HepG2 (cell line): ENCODE measurements around the gene BAHD1. TPM values are rescaled to one million over a fixed set of nuclear protein-coding genes. Genes with fewer than 3 reads are reported as not detected.
A peak's percentile ranks its signal among the peaks of the same experiment; 100 is the strongest.

Source experiments
- ARID2 ChIP-seq: sonication (generic); formaldehyde crosslinking; IDR thresholded peaks from 2 replicates; pipeline ENCODE4 v1.8.1; 2022; ENCODE audit warnings: mild to moderate bottlenecking, missing genetic modification reagents, borderline replicate concordance
- BRCA1 ChIP-seq: sonication (generic); formaldehyde crosslinking; IDR thresholded peaks from 2 replicates; pipeline ENCODE4 v1.4.0; 2020; ENCODE audit warnings: missing genetic modification reagents
- FOXK1 ChIP-seq: sonication (generic); formaldehyde crosslinking; IDR thresholded peaks from 2 replicates; pipeline ENCODE4 v1.4.0; 2020; ENCODE audit warnings: low read depth, missing genetic modification reagents, borderline replicate concordance
- HCFC1 ChIP-seq: fragments of 150-350 bp; IDR thresholded peaks from 2 replicates; pipeline ENCODE4 v1.6.1; 2014; ENCODE audit warnings: low read depth, low read length
- HMGXB3 ChIP-seq: sonication (generic); formaldehyde crosslinking; IDR thresholded peaks from 2 replicates; pipeline ENCODE4 v1.4.0; 2020; ENCODE audit warnings: missing genetic modification reagents, borderline replicate concordance
- HNRNPK ChIP-seq: fragments of 200-400 bp; formaldehyde crosslinking; IDR thresholded peaks from 2 replicates; pipeline ENCODE4 v1.6.1; 2018; ENCODE audit warnings: low read length, low read depth, moderate library complexity, mild to moderate bottlenecking; ENCODE audit not compliant: poor library complexity, severe bottlenecking
- KLF11 ChIP-seq: IDR thresholded peaks from 2 replicates; pipeline ENCODE4 v1.6.1; 2016; ENCODE audit warnings: missing compliant biosample characterization
- MBNL3 ChIP-seq: fragments of 250-450 bp; sonication (Bioruptor Pico); conservative IDR thresholded peaks from 2 replicates; pipeline ENCODE4 v1.8.0; 2022; ENCODE audit warnings: mild to moderate bottlenecking, inconsistent platforms
- NFIB ChIP-seq: sonication (generic); formaldehyde crosslinking; IDR thresholded peaks from 2 replicates; pipeline ENCODE4 v1.9.0; 2021; ENCODE audit warnings: missing genetic modification reagents, mild to moderate bottlenecking, borderline replicate concordance
- NPAS2 ChIP-seq: sonication (generic); formaldehyde crosslinking; IDR thresholded peaks from 2 replicates; pipeline ENCODE4 v1.8.0; 2022; ENCODE audit warnings: mild to moderate bottlenecking, missing genetic modification reagents, borderline replicate concordance
- PATZ1 ChIP-seq: sonication (generic); formaldehyde crosslinking; IDR thresholded peaks from 2 replicates; pipeline ENCODE4 v1.4.0; 2020; ENCODE audit warnings: missing genetic modification reagents
- SIX4 ChIP-seq: sonication (generic); formaldehyde crosslinking; IDR thresholded peaks from 2 replicates; pipeline ENCODE4 v1.4.0; 2020; ENCODE audit warnings: missing genetic modification reagents
- TBX2 ChIP-seq: sonication (generic); formaldehyde crosslinking; IDR thresholded peaks from 2 replicates; pipeline ENCODE4 v1.5.0; 2020; ENCODE audit warnings: missing genetic modification reagents, mild to moderate bottlenecking, borderline replicate concordance
- TEF ChIP-seq: sonication (generic); formaldehyde crosslinking; IDR thresholded peaks from 2 replicates; pipeline ENCODE4 v1.5.0; 2020; ENCODE audit warnings: missing genetic modification reagents
- ZNF143 ChIP-seq: sonication (generic); formaldehyde crosslinking; IDR thresholded peaks from 2 replicates; pipeline ENCODE4 v1.4.0; 2020; ENCODE audit warnings: missing genetic modification reagents
- ZNF296 ChIP-seq: sonication (generic); formaldehyde crosslinking; conservative IDR thresholded peaks from 2 replicates; pipeline ENCODE4 v1.5.0; 2020; ENCODE audit warnings: mild to moderate bottlenecking, missing genetic modification reagents
- ZNF576 ChIP-seq: sonication (generic); formaldehyde crosslinking; IDR thresholded peaks from 2 replicates; pipeline ENCODE4 v1.4.0; 2020; ENCODE audit warnings: mild to moderate bottlenecking, missing genetic modification reagents
- ZNF639 ChIP-seq: conservative IDR thresholded peaks from 2 replicates; pipeline ENCODE4 v1.6.1; 2018; ENCODE audit warnings: missing genetic modification reagents
- ZNF850 ChIP-seq: sonication (generic); formaldehyde crosslinking; conservative IDR thresholded peaks from 2 replicates; pipeline ENCODE4 v1.9.0; 2021; ENCODE audit warnings: mild to moderate bottlenecking, missing genetic modification reagents
- polyA plus RNA-seq, 8 experiments: library from polyadenylated mRNA; depleted of rRNA in 3 of 8; stranded (reverse) in 7 of 8; unstranded in 1 of 8; fragments of >200 nt; fragmentation: Illumina TruSeq in 4 of 8; extraction: Trizol in 4 of 8; gene quantifications; 2 replicates each; pipeline versions ENCODE4 v1.2.1 to v1.2.3, GENCODE V29; 2011 to 2016; ENCODE audit warnings: low read depth in 4 of 8, missing spikeins in 1 of 8, mixed read lengths in 1 of 8; ENCODE audit not compliant: insufficient read depth in 1 of 8
- total RNA-seq, 5 experiments: library from RNA; depleted of rRNA; stranded (reverse); fragments of >200 nt; fragmentation: Illumina TruSeq; extraction: Trizol; gene quantifications; 2 replicates each; pipeline ENCODE4 v1.2.3, GENCODE V29; 2016; ENCODE audit warnings: low read depth in 1 of 5

Gene BAHD1
- total and polyA plus RNA-seq, 2 of the 13 experiments (the other 11 are each of a cell fraction or from before 2014, with no cell fraction given): 3.3 to 8.7 TPM

GRCh38 chr15:40511472-40512133, 70.8 kb downstream of the BAHD1 start (continued):
- TF ChIP-seq ZNF639 (CRISPR knock-in tag): peak; percentile 82; the same call in 1 of the 2 replicates
- TF ChIP-seq NPAS2 (CRISPR knock-in tag): no peak
- no peak for TF ChIP-seq NFIB
- no peak for TF ChIP-seq ZNF143 (CRISPR knock-in tag)
- TF ChIP-seq ZNF850 (CRISPR knock-in tag): no peak
- TF ChIP-seq ARID2 (CRISPR knock-in tag): 0 out of 2 replicates have a peak, but pooled peaks have one; percentile 75
- peak; percentile 94 for TF ChIP-seq PATZ1 (CRISPR knock-in tag)
- TF ChIP-seq HMGXB3 (CRISPR knock-in tag): no peak
- TF ChIP-seq HNRNPK: peak; percentile 52
- no peak for TF ChIP-seq BRCA1 (CRISPR knock-in tag)
- TF ChIP-seq SIX4 (CRISPR knock-in tag): no peak
- TF ChIP-seq TEF: no peak
- TF ChIP-seq KLF11 (CRISPR knock-in tag): no peak
- TF ChIP-seq HCFC1: no peak
- TF ChIP-seq TBX2 (CRISPR knock-in tag): peak; percentile 78; the same call in 1 of the 2 replicates
- 0 out of 2 replicates have a peak, but pooled peaks have one; percentile 19 for TF ChIP-seq ZNF296 (CRISPR knock-in tag)
- TF ChIP-seq ZNF576 (CRISPR knock-in tag): no peak
- no peak for TF ChIP-seq MBNL3
- TF ChIP-seq FOXK1 (CRISPR knock-in tag): peak; percentile 44; the same call in 1 of the 2 replicates
